Inferior parietal cortex (tissue), 1 donor: ENCODE results near the gene COA8.
A peak's percentile ranks its signal among the peaks of the same experiment; 100 is the strongest.
"Not testable (repeated sequence)": the region's sequence is repeated elsewhere in the genome, so short reads cannot be mapped to it uniquely, and the experiment has no call there.

Experiments
- DNase-seq: peaks from one replicate; pipeline ENCODE4 v3.0.0-alpha.2; 2016; ENCODE audit errors: extremely low spot score

COA8 gene

DNA sequence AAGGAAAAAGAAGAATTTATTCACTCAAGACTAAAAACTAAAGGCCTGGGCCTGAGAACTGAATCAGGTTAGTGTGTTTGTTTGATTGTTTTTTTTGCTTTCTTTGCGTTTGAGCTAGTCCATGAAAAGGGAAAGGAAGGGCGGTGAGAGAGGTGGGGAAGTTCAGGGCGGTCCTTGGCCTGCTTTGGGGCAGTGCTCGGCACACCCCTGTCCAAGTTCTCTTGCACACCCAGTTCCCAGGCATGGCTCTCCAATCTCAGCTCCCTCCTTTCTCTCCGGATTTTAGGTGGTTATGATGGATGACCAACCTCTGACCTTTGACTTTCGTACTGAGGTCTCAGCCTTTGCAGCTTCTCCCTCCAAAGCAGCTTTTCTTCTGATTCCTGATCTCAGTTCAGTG is 11.3 kb downstream of the COA8 start:
- DNase-seq, result no peak

DNA sequence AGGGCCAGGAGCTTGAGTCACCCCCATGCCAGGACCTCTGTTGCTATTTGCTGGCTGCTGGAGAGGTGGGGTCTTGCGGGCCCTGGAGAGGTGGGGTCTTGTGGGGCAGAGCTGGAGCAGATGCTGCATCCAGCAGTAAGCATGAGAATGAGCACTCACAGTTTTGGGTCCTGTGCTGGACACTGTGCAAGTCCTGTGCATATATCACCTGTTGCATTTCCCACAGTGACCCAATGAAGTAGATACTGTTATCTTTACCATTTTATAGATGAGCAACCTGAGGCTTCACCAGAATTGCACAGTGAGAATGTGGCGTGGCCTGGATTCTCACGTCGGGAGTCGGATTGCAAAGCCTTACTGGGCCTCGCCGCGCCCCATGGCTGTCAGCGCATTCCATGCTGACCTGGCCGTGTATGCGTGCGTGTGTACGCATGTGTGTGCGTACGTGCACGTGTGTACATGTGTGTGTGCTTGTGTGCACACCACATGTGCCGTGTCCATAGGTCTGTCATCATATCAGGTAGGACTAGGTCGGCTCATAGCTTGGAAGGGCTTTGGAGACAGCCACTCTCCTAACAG is 12.0 kb downstream of the COA8 start:
- no peak for DNase-seq

DNA sequence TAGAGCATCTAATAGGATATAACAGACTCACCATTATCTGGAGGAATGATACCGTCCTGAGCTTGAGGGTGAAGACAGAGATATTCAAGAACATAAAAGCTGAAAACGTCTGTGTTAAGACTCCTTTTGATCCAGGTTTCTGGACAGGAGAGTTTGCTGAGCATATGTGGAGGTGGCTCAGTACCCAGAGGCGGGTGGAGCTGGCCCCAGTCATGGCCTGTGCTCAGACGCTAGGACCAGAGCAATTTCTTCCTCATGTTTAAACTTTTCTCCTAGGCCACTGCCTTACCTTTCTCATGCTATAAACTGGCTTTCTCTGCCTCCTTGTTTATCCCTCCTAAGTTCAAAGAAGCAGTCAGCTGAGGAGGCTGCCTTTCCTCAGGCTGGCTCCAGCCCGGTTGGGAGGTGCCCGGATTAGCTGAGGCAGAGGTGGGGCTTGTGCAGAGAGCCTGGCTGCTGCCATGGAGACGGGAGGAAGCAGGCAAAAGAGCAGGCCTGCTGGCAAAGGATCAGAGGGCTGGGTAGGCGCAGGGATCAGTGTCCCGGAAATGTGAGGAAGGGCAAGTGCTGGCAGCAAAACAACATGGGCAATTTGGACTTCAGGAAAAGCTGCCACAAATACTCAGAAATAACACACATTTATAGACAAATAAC is 13.7 kb downstream of the COA8 start:
- DNase-seq, result no peak

DNA sequence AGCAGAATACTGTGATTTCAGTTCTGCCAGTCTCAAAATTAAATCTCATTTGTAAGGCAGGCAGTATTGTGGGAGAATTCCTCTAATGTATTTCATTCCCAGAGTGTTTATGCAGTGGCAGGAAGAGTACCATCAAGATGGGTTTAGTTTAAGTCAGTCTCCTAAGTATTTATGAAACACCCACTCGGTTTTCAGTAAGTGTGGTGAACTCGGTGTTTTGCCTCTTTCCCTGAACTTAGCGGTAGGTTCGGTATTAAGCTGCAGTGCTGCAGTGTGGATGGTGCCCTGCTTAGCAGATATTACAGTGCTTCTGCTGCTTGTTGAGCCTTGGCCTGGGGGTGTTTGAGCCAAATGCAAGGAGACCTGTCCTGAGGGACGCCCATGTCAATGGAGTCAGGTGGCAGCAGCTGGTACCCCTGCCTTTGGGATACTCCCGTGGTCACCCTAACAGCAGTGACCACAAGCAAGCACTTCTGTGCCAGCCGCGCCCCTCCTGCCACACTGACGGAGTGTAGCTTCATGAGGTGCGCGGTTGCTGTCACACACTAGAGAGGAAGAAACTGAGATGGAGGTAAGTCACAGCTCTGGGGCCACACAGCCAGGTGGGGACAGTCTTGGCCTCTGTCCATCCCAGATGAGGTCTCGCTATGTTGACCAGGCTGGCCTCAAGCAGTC is 15.8 kb downstream of the COA8 start:
- no peak for DNase-seq

DNA sequence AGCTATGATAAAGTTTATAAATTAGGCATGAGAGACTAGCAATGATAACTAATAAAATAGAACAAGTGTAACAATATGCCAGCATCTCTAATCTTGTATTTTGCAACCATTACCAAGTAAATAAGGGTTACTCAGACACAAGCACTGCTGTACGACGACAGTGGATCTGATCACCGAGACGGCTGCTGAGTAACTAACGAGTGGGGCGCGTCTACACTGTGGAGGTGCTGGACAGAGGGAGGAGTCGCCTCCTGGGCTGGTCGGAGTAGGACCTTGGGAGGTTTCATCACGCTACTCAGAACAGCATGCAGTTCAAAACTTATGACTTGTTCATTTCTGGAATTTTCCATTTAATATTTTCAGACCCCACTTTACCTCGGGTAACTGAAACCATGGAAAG is 18.4 kb downstream of the COA8 start:
- DNase-seq, result no peak

DNA sequence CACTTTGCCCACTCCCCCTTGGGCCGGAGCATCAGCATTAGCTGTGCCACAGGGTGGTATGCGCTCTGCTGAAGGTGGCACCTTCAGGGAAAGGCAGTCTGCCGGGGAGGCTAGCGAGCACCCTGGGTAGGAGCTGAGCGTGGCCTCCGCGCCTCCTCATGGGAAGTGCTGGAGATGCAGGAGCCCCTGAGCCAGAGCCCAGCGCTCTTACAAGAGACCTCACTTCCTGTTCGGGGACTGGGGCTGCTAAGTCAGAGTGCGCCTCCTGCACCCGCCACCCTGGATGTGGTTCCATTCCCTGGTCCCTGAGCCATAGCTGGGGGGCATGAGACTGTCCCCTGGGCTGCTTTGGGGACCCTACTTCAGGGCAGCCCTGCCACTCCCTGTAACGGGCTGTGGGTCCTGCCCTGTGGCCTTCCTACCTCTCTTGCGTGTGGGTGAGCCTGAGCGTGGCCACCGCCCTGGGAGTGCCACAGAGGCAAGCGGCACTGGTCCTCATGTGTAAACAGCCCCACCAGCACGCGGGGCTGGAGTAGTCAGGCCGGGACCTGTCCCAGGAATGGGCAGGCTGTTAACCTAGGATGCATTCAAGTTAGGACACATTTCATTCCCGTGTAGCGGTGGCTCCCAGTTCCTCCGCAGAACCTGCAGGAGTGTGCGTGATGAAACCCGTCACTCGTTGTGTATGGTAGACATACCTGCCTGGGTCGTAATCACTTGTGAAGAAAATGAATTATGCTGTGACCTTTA is 19.4 kb downstream of the COA8 start:
- no peak for DNase-seq

DNA sequence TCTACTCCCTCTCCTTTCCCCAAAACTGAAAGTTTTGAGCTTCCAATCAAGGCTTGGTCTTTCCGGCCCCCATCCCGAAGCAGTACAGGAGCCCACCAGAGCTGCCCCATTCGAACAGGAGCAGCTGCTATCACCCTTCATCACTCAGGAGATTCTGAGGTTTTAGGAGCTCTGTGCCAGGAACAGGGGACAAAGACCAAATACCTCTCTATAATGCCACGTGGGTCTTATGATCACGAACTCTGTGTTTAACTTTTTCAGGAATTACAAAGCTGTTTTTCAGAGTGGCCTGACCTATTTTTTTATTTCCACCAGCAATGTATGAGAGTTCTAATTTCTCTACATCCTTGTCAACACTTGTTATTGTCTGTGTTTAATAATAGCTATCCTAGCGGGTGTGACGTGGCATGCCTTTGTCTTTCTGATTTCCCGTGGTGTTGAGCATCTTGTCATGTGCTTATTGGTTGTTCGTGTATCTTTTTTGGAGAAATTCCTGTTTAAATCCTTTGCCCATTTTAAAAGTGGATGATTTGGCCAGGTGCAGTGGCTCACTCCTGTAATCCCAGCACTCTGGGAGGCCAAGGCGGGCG is 21.7 kb downstream of the COA8 start:
- no peak for DNase-seq

DNA sequence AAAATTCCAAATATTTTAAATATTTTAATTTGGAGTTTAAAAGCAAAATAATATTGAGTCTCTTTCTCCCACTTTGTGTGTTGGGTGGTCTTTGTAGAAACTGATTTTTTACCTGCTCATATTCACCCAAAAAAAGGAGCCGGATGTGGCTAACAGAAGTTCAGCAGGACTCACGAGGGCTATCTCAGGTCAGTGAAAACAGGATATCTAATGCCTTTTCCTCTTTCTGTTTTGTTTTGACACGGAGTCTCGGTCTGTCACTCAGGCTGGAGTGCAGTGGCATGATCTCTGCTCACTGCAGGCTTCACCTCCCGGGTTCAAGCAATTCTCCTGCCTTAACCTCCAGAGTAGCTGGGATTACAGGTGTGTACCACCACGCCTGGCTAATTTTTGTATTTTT is 30.8 kb downstream of the COA8 start:
- no peak for DNase-seq

DNA sequence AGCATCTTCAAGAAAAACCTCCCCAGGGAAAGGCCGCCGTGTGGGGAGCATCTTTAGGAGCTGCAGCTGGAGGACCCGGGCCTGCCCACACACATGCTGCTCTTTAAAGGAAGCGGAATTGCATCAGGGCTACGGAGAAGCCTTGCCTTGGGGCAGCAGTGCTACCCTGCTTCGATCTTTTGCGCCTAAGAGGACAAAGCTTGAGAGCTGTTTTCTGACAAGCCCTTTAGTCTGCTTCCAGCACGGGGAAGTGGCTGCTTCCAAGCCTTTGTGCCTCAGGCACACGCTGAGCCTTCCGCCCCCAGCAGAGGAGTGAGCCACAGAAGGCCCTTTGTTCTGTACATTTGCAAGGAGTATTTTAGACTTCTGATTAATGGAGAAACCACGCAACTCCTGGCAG is 31.5 kb downstream of the COA8 start:
- DNase-seq, result peak; percentile 82

DNA sequence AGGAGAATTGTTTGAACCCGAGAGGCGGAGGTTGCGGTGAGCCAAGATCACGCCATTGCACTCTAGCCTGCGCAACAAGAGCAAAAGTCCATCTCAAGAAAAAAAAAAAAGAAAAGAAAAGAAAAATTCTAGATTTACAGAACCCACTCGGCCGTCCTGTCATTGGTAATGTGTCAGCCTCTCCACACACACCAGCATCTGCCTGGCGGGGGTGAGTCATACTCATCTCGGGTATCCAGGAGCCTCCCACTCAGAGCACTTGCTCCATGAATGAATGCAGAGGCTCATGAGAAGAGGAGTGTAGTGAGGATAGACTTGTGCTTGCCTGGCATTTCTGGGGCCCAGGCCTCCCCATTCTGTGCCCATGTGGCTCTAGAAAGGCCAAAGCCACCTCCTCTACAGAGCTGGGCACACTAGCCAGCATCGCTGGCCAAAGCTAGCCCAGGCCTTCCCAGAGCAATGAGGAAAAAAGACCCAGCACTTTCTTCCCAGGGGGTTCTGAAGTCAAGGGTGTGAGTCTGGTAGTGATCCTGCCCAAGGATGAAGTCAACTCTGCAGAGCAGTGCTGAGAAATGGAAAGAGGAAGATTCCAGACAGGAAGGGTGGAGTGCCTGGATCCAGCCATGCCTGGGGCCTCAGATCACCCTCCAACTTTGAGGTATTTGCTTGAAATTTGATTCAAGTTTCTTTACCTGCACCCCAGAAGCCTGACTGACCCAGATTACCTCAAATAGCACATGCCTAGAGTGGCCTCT is 35.0 kb downstream of the COA8 start:
- peak; percentile 49 for DNase-seq

DNA sequence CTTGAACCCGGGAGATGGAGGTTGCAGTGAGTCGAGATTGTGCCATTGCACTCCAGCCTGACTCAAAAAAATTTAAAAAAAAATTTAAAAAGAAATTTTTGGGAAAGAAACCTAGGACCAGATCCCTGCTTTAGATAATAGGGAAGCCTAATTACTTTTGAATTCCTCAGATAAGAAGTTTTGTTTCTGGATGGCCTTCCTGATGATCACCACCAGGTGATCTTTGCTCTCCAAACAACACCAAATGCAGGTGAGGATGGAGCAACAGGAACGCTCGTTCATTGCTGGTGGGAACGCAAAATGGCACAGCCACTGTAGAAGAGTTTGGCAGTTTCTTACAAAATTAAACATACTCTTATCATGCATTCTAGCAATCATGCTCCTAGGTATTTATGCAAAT is 37.7 kb downstream of the COA8 start:
- DNase-seq, result no peak

DNA sequence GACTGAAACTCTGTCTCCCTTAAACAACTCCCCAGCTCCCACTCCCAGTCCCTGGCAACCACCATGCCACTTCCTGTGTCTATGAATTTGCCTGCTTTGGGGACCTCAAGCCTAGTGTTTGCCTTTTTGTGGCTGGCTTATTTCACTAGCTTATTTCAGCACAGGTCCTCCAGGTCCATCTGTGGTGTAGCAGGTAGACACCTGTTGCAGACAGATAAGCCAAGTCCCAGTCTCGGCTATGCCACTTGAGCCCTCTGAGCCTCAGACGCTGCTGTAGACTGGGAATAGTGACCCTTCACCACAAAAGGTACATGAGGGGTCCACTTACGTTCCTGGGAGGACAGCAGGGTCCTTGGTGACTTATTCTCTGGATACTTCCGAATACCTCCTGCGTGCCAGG is 41.9 kb downstream of the COA8 start:
- no peak for DNase-seq

DNA sequence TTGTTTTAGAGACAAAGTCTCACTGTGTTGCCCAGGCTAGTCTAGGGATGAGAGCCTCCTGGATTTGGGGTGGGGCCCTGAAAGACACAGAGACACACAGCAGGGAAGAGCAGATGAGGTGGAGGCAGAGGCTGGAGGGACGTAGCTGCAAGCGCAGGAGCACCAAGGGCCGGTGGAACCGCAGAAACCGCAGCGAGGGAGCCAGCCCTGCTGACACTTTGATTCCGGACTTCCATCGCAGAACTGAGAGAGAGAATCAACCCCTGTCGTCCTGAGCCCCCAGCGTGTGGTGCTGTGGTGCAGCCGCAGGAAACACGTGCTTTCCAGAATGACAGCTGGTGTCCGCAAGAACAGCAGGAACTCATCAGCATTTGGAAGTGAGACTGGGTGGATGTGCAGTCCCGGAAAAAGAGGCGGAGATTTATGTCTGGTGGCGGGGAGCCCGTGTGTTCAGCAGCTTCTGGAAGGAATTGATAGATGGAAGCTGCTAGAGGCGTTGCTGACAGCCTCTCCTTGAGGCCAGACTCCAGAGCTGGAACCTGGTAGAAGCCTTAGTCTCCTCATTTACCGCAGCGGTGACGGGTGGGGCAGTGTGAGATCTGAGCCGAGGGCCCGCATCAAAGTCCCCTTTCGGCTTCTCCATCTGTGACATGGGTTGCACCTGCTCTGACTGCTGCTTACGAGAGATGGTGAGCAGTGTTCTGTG is 44.4 kb downstream of the COA8 start:
- DNase-seq, result peak; percentile 79

DNA sequence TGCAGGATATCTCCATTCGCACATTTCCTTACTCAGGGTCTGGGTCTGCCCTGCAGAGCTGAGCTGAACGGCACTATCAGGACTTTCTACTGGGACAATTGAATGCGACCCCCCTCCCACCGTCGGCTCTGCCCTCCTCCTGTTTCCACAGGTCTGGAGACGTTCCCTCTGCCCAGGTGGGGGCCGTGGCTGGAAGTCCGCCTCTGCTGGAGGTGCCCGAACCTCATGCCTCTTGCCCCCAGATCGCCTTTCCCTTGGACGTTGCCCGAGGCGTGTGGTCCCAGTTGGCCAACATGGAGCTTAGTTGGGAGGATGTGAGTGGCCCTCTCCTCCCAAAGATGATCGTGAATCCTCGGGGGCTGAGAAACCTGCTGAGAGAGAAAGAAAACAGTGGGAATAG is 45.1 kb downstream of the COA8 start:
- DNase-seq, result no peak

DNA sequence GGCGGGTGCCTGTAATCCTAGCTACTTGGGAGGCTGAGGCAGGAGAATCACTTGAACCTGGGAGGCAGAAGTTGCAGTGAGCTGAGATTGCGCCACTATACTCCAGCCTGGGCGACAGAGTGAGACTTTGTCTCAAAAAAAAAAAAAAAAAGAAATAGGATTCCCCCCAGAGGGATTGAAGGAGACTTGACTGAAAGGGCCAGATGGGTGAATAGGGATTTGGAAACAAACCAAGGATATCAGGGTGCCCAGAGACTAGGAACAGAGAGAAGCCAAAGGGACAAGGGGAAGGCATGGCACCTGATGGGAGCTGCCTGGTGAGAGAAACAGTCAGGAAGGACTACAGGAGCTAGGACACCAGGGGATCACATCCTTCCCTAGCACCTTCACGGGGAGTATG is 46.3 kb downstream of the COA8 start:
- not testable (repeated sequence) for DNase-seq

DNA sequence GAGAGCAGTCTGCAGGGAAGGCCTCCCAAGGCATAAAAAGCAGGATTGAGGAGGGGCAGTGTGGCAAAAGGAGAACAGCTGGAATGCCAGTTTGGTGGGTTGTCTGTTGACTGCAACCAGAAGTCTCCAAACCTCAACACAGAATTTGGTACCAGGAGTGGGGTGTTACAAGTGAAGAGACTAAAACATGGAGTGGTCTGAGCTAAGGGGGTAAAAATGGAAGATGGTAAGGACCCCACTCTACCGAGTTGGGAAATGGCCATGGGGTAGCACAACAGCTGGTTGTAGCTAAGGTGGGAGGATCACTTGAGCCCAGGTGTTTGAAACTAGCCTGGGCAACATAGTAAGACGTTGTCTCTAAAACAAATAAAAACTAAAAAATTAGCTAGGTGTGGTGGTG is 48.5 kb downstream of the COA8 start:
- no peak for DNase-seq

DNA sequence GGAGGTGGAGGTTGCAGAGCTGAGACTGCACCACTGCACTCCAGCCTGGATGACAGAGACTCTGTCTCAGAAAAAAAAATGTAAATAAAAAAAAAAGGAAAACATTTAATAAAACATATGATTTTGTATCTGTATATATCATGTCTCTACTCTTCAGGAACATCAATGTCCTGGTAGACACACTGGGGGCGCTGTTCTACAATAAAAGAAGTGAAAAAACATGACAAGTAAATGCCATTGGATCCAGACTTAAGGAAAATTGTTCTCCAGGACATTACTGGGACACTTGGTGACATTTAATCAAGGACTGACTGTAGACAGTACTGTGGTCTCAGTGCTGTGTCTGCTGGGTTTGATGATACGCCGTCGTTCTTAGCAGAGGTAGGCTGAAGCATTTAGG is 50.8 kb downstream of the COA8 start:
- no peak for DNase-seq

DNA sequence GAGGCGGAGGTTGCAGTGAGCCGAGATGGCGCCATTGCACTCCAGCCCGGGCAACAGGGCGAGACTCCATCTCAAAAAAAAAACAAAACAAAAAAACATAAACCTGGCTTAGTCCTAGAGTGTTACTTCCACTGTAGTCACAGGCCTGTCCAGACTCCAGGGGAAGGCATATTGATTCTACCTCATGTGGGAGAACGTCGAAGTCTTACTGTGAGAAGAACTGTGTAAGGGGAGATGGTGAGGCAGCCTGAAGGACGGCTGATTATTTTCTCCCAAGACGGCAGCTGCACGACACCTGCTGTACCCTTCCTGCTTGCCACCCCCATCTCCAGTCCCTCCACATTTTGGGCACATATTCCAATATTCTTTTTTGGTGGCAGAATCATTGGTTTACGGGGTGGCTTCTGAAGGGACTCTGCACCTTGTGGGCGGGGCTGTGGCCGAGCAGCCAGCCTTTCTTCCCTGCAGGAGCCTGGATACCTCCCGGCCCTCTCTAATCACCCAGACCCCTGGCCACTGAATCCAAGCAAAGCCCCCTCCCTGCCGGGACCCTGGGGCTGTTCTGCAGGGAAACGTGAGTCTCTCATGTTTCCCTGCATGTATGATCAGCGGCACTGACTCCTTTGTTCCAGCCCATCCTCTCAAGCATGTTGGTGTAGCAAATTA is 54.0 kb downstream of the COA8 start:
- DNase-seq, result no peak

DNA sequence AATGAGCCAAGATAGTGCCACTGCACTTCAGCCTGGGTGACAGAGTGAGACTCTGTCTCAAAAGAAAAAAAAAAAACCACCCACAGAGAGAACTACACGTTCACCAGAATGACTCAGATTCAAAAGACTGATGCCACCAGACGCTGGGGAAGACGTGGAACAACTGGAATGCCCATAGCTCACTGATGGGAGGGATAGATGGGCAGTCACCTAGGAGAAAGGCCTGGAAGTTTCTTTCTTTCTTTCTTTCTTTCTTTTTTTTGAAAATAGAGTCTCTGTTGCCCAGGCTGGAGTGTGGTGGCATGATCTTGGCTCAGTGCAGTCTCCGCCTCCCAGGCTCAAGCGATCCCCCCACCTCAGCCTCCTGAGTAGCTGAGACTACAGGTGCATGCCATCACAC is 56.3 kb downstream of the COA8 start:
- no peak for DNase-seq

DNA sequence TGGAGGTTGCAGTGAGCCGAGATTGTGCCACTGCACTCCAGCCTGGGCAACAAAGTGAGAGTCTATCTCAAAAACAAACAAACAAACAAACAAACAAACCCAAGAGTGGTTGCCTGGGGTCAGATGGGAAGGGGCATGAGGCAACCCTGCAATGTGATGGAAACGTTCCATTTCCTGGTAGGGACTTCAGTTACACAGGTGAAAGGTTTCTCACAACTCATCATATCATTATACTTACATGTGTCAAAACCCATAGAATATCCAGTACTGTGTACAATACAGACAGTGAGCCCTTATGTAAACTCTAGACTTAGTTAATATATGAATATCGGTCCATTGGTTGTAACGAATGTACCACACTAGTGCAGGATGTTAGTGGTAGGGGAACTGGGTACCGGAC is 59.1 kb downstream of the COA8 start:
- DNase-seq, result no peak

DNA sequence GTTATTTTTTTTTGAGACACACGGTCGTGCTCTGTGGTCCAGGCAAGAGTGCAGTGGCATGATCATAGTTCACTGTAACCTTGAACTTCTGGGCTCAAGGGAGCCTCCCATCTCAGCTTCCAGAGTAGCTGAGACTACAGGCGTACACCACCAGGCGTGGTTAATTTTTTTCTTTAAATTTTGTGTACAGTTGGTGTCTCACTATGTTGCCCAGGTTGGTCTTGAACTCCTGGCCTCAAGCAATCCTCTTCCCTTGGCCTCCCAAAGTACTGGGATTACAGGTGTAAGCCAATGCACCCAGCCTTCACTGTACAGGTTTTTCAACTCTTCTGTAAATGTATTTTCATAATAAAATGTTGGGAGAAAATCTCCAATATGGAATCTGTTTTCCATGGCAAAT is 60.5 kb downstream of the COA8 start:
- no peak for DNase-seq
